ACC112 (cell line): ENCODE data around the gene SPATA33.

ENCODE experiments used
- H2AFZ ChIP-seq: fragments of 200-600 bp; sonication (generic); one replicate; pipeline ENCODE4 v1.6.0; 2017; ENCODE audit warnings: antibody characterized with exemption, low read length; ENCODE audit not compliant: unreplicated experiment
- H3K27ac ChIP-seq: fragments of 200-600 bp; sonication (generic); 2 replicates; pipeline ENCODE4 v1.5.1; 2014; ENCODE audit warnings: low read depth, mild to moderate bottlenecking, antibody characterized with exemption, low read length, moderate library complexity
- H3K27me3 ChIP-seq: fragments of 200-600 bp; sonication (generic); 2 replicates; pipeline ENCODE4 v1.6.1; 2014; ENCODE audit warnings: mild to moderate bottlenecking, antibody characterized with exemption, low read length, moderate library complexity, mixed read lengths; ENCODE audit not compliant: insufficient read depth
- H3K36me3 ChIP-seq: fragments of 200-600 bp; sonication (generic); 2 replicates; pipeline ENCODE4 v1.6.1; 2016; ENCODE audit warnings: mild to moderate bottlenecking, antibody characterized with exemption, low read length, moderate library complexity, mixed read lengths; ENCODE audit not compliant: insufficient read depth
- H3K4me1 ChIP-seq: fragments of 200-600 bp; sonication (generic); one replicate; pipeline ENCODE4 v1.6.1; 2016; ENCODE audit warnings: low read length, mixed read lengths; ENCODE audit not compliant: insufficient read depth, unreplicated experiment, control insufficient read depth
- H3K4me3 ChIP-seq: fragments of 200-600 bp; sonication (generic); 2 replicates; pipeline ENCODE4 v1.5.1; 2014; ENCODE audit warnings: mild to moderate bottlenecking, low read depth, low read length
- H3K79me2 ChIP-seq: fragments of 200-600 bp; sonication (generic); one replicate; pipeline ENCODE4 v1.6.0; 2016; ENCODE audit warnings: low read length; ENCODE audit not compliant: control insufficient read depth, unreplicated experiment, insufficient read depth

The SPATA33 gene

GRCh38 chr16:89657442-89658220 is at the start of gene SPATA33, which contains the start of gene CHMP1A:
Gene SPATA33 (plus strand): TSS chr16:89657836. CDS start chr16:89657912, 76 bp downstream.
Gene CHMP1A (minus strand): TSS chr16:89657708. CDS start chr16:89657588, 120 bp downstream.
- H3K27me3 ChIP-seq = no peaks in the 10 kb centered on the region
- peak within 1 kb of the TSS; percentile 73 for H3K27ac ChIP-seq
- peaks cover 6% of the 10 kb centered on the region for H3K4me1 ChIP-seq
- peak within 1 kb of the TSS; percentile 98 for H3K4me3 ChIP-seq
- H3K79me2 ChIP-seq = peaks cover 65% of the 10 kb centered on the region
- H3K36me3 ChIP-seq = peaks cover 6% of the 10 kb centered on the region; the same call in 1 of the 2 replicates
- peak within 1 kb of the TSS; percentile 97 for H2AFZ ChIP-seq

GRCh38 chr16:89607937-89608740 is 49.5 kb upstream of the SPATA33 start:
- Histone ChIP-seq H3K4me1 (peaks cover 3% of the 10 kb centered on the region), H3K27me3 (no peaks in the 10 kb centered on the region), H3K4me3 (no peak overlapping the region), H3K36me3 (no peaks in the 10 kb centered on the region), H2AFZ (no peak overlapping the region), H3K79me2 (no peaks in the 10 kb centered on the region), H3K27ac (no peak overlapping the region)

GRCh38 chr16:89610108-89610453 is 47.6 kb upstream of the SPATA33 start:
- Histone ChIP-seq H3K79me2 (no peaks in the 10 kb centered on the region), H3K27ac (no peak overlapping the region), H3K27me3 (no peaks in the 10 kb centered on the region), H3K36me3 (no peaks in the 10 kb centered on the region), H3K4me1 (peaks cover 2% of the 10 kb centered on the region), H3K4me3 (no peak overlapping the region), H2AFZ (no peak overlapping the region)

- Histone ChIP-seq H3K27ac (no peak overlapping the region), H3K79me2 (no peaks in the 10 kb centered on the region), H3K27me3 (no peaks in the 10 kb centered on the region), H3K4me1 (peaks cover 2% of the 10 kb centered on the region), H3K36me3 (no peaks in the 10 kb centered on the region), H3K4me3 (no peak overlapping the region), H2AFZ (no peak overlapping the region)
These were observed 45.0 kb upstream of the SPATA33 start for GRCh38 chr16:89612415-89613166.

- peaks cover 2% of the 10 kb centered on the region for H3K4me1 ChIP-seq
- no peak within 1 kb of the TSS for H2AFZ ChIP-seq
- no peaks in the 10 kb centered on the region for H3K27me3 ChIP-seq
- no peak within 1 kb of the TSS for H3K4me3 ChIP-seq
- no peak within 1 kb of the TSS for H3K27ac ChIP-seq
- H3K36me3 ChIP-seq = no peaks in the 10 kb centered on the region
- no peaks in the 10 kb centered on the region for H3K79me2 ChIP-seq
These were observed 44.2 kb upstream of the SPATA33 start, which contains the start of gene DPEP1 for GRCh38 chr16:89613231-89613953. Gene DPEP1 (plus strand): TSS chr16:89613642. CDS start chr16:89630411, 16,769 bp downstream.

GRCh38 chr16:89613954-89614459 is 43.6 kb upstream of the SPATA33 start:
- Histone ChIP-seq H3K4me3 (no peak overlapping the region), H3K27ac (no peak overlapping the region), H3K27me3 (no peaks in the 10 kb centered on the region), H3K79me2 (no peaks in the 10 kb centered on the region), H2AFZ (no peak overlapping the region), H3K4me1 (peaks cover 2% of the 10 kb centered on the region), H3K36me3 (no peaks in the 10 kb centered on the region)

- H3K36me3 ChIP-seq = no peaks in the 10 kb centered on the region
- no peaks in the 10 kb centered on the region for H3K4me1 ChIP-seq
- H3K4me3 ChIP-seq = no peak overlapping the region
- H2AFZ ChIP-seq = no peak overlapping the region
- H3K27me3 ChIP-seq = no peaks in the 10 kb centered on the region
- H3K27ac ChIP-seq = no peak overlapping the region
- no peaks in the 10 kb centered on the region for H3K79me2 ChIP-seq
These were observed 42.5 kb upstream of the SPATA33 start for GRCh38 chr16:89615176-89615575.

GRCh38 chr16:89615596-89616090 is 42.0 kb upstream of the SPATA33 start:
- H3K4me3 ChIP-seq = no peak overlapping the region
- no peak overlapping the region for H3K27ac ChIP-seq

GRCh38 chr16:89616623-89617022 is 41.0 kb upstream of the SPATA33 start:
- Histone ChIP-seq H3K27ac (no peak overlapping the region), H3K4me1 (no peaks in the 10 kb centered on the region), H2AFZ (no peak overlapping the region), H3K36me3 (no peaks in the 10 kb centered on the region), H3K4me3 (no peak overlapping the region), H3K79me2 (no peaks in the 10 kb centered on the region), H3K27me3 (no peaks in the 10 kb centered on the region)

More at GRCh38 chr16:89615596-89616090, 42.0 kb upstream of the SPATA33 start:
- Histone ChIP-seq H2AFZ (no peak overlapping the region), H3K79me2 (no peaks in the 10 kb centered on the region), H3K27me3 (no peaks in the 10 kb centered on the region), H3K4me1 (no peaks in the 10 kb centered on the region), H3K36me3 (no peaks in the 10 kb centered on the region)
